OCI-LY7 (cell line): Measurements from ENCODE around the gene MYMX.

Source experiments
- EZH2phosphoT487 ChIP-seq: fragments of 200-600 bp; sonication (generic); IDR thresholded peaks from 2 replicates; pipeline ENCODE4 v1.6.1; 2018; ENCODE audit warnings: low read depth, borderline replicate concordance, mild to moderate bottlenecking, mixed run types, antibody characterized with exemption, low read length, moderate library complexity, mixed read lengths
- TF ChIP-seq, protein P1 (sequence below): fragments of 200-600 bp; sonication (generic); conservative IDR thresholded peaks from 2 replicates; pipeline ENCODE4 v1.5.1; 2014; ENCODE audit warnings: mild to moderate bottlenecking, antibody characterized with exemption, low read length, moderate library complexity, mixed read lengths

DNA sequence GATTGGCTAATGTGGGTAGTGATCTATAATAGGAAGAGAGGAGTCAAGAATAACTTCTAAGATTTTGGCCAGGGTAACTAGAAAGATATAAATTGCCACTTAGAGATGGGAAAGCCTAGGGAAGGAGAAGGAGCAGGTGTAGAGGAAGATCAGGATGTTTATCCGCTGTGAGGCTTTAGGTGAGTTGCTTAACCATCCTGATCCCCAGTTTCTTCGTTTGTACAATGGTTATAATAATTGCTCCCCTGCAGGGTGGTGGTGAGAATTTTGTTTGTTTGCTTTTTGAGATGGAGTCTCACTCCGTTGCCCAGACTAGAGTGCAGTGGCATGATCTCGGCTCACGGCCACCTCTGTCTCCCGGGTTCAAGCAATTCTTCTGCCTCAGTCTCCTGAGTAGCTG, 2.4 kb upstream of the MYMX start:
- TF ChIP-seq, protein P1, sequence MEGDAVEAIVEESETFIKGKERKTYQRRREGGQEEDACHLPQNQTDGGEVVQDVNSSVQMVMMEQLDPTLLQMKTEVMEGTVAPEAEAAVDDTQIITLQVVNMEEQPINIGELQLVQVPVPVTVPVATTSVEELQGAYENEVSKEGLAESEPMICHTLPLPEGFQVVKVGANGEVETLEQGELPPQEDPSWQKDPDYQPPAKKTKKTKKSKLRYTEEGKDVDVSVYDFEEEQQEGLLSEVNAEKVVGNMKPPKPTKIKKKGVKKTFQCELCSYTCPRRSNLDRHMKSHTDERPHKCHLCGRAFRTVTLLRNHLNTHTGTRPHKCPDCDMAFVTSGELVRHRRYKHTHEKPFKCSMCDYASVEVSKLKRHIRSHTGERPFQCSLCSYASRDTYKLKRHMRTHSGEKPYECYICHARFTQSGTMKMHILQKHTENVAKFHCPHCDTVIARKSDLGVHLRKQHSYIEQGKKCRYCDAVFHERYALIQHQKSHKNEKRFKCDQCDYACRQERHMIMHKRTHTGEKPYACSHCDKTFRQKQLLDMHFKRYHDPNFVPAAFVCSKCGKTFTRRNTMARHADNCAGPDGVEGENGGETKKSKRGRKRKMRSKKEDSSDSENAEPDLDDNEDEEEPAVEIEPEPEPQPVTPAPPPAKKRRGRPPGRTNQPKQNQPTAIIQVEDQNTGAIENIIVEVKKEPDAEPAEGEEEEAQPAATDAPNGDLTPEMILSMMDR = no peak
- no peak for TF ChIP-seq EZH2phosphoT487
